ENCODE measurements around the gene RTF1. TPM values are rescaled to one million over a fixed set of nuclear protein-coding genes. Genes with fewer than 3 reads are reported as not detected.
A peak's percentile ranks its signal among the peaks of the same experiment; 100 is the strongest.

The RTF1 gene
- polyA plus RNA-seq, 3 donors = 11.2 to 19.1 (median 15.0) TPM

DNA sequence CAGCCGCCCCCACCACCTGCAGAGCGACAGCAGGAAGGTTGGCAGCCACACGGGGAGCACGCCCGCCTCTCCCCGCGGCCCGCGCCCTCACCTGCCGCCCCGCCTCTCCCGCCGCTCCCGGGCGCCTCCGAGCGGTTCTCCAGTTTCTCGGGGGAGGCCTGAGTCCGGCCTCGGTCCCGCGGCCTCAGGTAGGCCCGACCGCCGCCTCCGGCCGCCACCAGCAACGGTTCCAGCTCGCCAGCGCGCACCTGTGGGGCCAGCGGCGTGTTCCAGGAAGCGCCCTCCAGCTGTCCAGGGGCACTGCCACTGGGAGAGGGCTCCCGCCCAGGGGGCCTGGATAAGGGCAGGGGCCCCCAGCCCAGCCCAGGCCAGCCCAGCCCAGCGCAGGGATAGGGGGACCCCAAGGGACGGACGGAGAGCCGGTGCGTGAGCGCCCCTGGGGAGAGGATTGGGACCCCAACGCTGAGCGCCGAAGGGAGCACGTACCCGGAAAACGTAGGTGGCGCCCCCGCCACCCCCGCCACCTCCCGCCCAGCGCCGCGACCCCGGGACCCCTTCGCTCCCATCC is 94.5 kb downstream of the RTF1 start:
- Histone ChIP-seq H3K9me3 (replicated peaks in 1 of 2; ENCODE audit: control insufficient read depth in 1 of 2, insufficient read depth in 1 of 2, low read length in 2 of 2) (peaks cover 0 to 14% of the 10 kb centered on the region in 2 donors), H3K79me2 (ENCODE audit: insufficient read depth, low read length) (no peaks in the 10 kb centered on the region), H3K9ac (ENCODE audit: insufficient read depth, low read length, poor library complexity, severe bottlenecking) (no peak overlapping the region), H4K20me1 (ENCODE audit: insufficient read depth, low read length) (no peaks in the 10 kb centered on the region), H3K4me1 (ENCODE audit: control insufficient read depth in 1 of 2, insufficient read depth in 2 of 2, low read length in 2 of 2) (peaks cover 23 to 29% of the 10 kb centered on the region in 2 donors), H3K4me3 (replicated peaks in 1 of 3; ENCODE audit: low read depth in 2 of 3, low read length in 3 of 3) (no peak overlapping the region), H3K27me3 (ENCODE audit: control insufficient read depth in 2 of 2, insufficient read depth in 2 of 2, low read length in 2 of 2) (peaks cover 17 to 51% of the 10 kb centered on the region in 2 donors), H2AFZ (ENCODE audit: insufficient read depth, low read depth, low read length, poor library complexity, severe bottlenecking) (peak overlapping the region; percentile 81), H3K27ac (ENCODE audit: low read depth in 1 of 2, low read length in 2 of 2) (no peak overlapping the region), H3K36me3 (replicated peaks in 1 of 2; ENCODE audit: control insufficient read depth in 1 of 2, insufficient read depth in 2 of 2, low read length in 2 of 2) (no peaks in the 10 kb centered on the region), H3K4me2 (replicated peaks; ENCODE audit: extremely low read depth, low read length, poor library complexity, severe bottlenecking) (peak overlapping the region; percentile 83)
- 10% methylated on average over 54 of the region's 56 CpGs for WGBS (ENCODE audit: insufficient coverage)
- Mint-ChIP-seq H3K36me3 (peaks cover 8% of the 10 kb centered on the region in 2 donors), H3K4me1 (peaks cover 24% of the 10 kb centered on the region), H3K4me3 (no peak overlapping the region), H3K27ac (no peak overlapping the region), H3K27me3 (ENCODE audit: low read depth in 3 of 3) (peaks cover 43 to 54% (median 53%) of the 10 kb centered on the region in 3 donors), H3K9me3 (peaks cover 0 to 12% (median 9%) of the 10 kb centered on the region in 7 donors)
- TF ChIP-seq, protein P1, sequence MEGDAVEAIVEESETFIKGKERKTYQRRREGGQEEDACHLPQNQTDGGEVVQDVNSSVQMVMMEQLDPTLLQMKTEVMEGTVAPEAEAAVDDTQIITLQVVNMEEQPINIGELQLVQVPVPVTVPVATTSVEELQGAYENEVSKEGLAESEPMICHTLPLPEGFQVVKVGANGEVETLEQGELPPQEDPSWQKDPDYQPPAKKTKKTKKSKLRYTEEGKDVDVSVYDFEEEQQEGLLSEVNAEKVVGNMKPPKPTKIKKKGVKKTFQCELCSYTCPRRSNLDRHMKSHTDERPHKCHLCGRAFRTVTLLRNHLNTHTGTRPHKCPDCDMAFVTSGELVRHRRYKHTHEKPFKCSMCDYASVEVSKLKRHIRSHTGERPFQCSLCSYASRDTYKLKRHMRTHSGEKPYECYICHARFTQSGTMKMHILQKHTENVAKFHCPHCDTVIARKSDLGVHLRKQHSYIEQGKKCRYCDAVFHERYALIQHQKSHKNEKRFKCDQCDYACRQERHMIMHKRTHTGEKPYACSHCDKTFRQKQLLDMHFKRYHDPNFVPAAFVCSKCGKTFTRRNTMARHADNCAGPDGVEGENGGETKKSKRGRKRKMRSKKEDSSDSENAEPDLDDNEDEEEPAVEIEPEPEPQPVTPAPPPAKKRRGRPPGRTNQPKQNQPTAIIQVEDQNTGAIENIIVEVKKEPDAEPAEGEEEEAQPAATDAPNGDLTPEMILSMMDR (IDR thresholded peaks at IDR 0.05) = no peak
- intact Hi-C loops (cut with micrococcal nuclease) = no loop called here
- no peak for DNase-seq

DNA sequence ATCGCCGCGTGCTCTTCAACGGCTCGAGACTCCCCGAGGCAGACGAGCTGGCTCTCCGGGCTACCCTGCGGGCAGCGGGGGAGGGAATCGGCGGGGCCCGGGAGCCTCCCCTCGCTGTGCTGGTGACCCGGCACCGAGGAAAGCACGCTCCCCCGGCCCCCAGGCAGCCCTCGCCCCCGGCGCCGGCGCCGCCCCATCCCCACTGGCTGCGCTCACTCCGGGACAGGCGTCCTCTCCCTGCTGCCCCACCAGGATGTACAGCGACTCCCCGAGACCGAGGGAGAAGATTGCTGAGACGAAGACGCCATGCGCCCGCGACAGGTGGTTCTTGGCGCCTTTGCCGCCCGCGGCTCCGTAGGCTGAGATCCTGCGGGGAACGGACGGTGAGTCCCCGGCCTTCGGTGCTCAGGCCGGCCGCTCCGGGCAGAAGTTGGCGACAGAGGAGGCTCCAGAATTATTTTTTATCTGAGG is 95.0 kb downstream of the RTF1 start:
- H3K27me3 Mint-ChIP-seq (ENCODE audit: low read depth in 3 of 3) = peaks cover 43 to 52% (median 51%) of the 10 kb centered on the region in 3 donors
- Histone ChIP-seq H4K20me1 (ENCODE audit: insufficient read depth, low read length) (no peaks in the 10 kb centered on the region), H3K27me3 (ENCODE audit: control insufficient read depth in 2 of 2, insufficient read depth in 2 of 2, low read length in 2 of 2) (peaks cover 17 to 51% of the 10 kb centered on the region in 2 donors), H3K4me3 (replicated peaks in 1 of 3; ENCODE audit: low read depth in 2 of 3, low read length in 3 of 3) (peak overlapping the region in 2 of 3 experiments; percentile 7 to 77), H3K4me1 (ENCODE audit: control insufficient read depth in 1 of 2, insufficient read depth in 2 of 2, low read length in 2 of 2) (peaks cover 23 to 29% of the 10 kb centered on the region in 2 donors), H3K9me3 (replicated peaks in 1 of 2; ENCODE audit: control insufficient read depth in 1 of 2, insufficient read depth in 1 of 2, low read length in 2 of 2) (peaks cover 0 to 14% of the 10 kb centered on the region in 2 donors), H3K9ac (ENCODE audit: insufficient read depth, low read length, poor library complexity, severe bottlenecking) (no peak overlapping the region), H3K4me2 (replicated peaks; ENCODE audit: extremely low read depth, low read length, poor library complexity, severe bottlenecking) (peak overlapping the region; percentile 83), H3K27ac (ENCODE audit: low read depth in 1 of 2, low read length in 2 of 2) (no peak overlapping the region), H3K79me2 (ENCODE audit: insufficient read depth, low read length) (no peaks in the 10 kb centered on the region), H2AFZ (ENCODE audit: insufficient read depth, low read depth, low read length, poor library complexity, severe bottlenecking) (peak overlapping the region; percentile 81), H3K36me3 (replicated peaks in 1 of 2; ENCODE audit: control insufficient read depth in 1 of 2, insufficient read depth in 2 of 2, low read length in 2 of 2) (peaks cover 0 to under 1% of the 10 kb centered on the region in 2 donors)
- H3K36me3 Mint-ChIP-seq = peaks cover 8 to 13% of the 10 kb centered on the region in 2 donors
- intact Hi-C loops (cut with micrococcal nuclease) = no loop called here
- no peak for DNase-seq
- no peak overlapping the region for H3K27ac Mint-ChIP-seq
- H3K4me3 Mint-ChIP-seq = peak overlapping the region; percentile 84 to 96
- WGBS (ENCODE audit: insufficient coverage) = 2% methylated on average over 45 of the region's 49 CpGs
- H3K9me3 Mint-ChIP-seq = peaks cover 0 to 12% (median 9%) of the 10 kb centered on the region in 7 donors
- H3K4me1 Mint-ChIP-seq = peaks cover 24% of the 10 kb centered on the region
- TF ChIP-seq, protein P1 (IDR thresholded peaks at IDR 0.05) = no peak

Measured in CD14-positive monocyte (primary cell).